Measurements from ENCODE around the gene PRR22.
"Not testable (repeated sequence)": the region's sequence is repeated elsewhere in the genome, so short reads cannot be mapped to it uniquely, and the experiment has no call there.

Gene PRR22

GRCh38 chr19:5762608-5763217 lies 21.8 kb downstream of the PRR22 start:
- Histone ChIP-seq H3K27ac (no peak overlapping the region), H3K9ac (ENCODE audit: insufficient read length) (no peak overlapping the region), H3K9me3 (ENCODE audit: low read depth, low read length) (no peaks in the 10 kb centered on the region), H3K36me3 (ENCODE audit: insufficient read depth, low read length) (no peaks in the 10 kb centered on the region), H3K4me3 (no peak overlapping the region)
- TF ChIP-seq EZH2 (IDR thresholded peaks at IDR 0.05) (no peak), POLR2AphosphoS5 (IDR thresholded peaks at IDR 0.05; ENCODE audit: borderline replicate concordance, low read depth, low read length) (no peak), FOXP2 (optimal IDR thresholded peaks at IDR 0.05; ENCODE audit: control extremely low read depth, extremely low read length, insufficient read depth) (no peak)
- DNase-seq (ENCODE audit: low read depth, low spot score), result no peak

GRCh38 chr19:5753743-5754142 lies 30.8 kb downstream of the PRR22 start:
- H3K9ac ChIP-seq (ENCODE audit: insufficient read length), result no peak overlapping the region
- H3K27ac ChIP-seq, result no peak overlapping the region
- no peaks in the 10 kb centered on the region for H3K36me3 ChIP-seq (ENCODE audit: insufficient read depth, low read length)

GRCh38 chr19:5751709-5752108 lies 32.8 kb downstream of the PRR22 start:
- H3K36me3 ChIP-seq (ENCODE audit: insufficient read depth, low read length), result no peaks in the 10 kb centered on the region
- no peaks in the 10 kb centered on the region for H3K9me3 ChIP-seq (ENCODE audit: low read depth, low read length)
- no peak for DNase-seq (ENCODE audit: low read depth, low spot score)
- no peak overlapping the region for H3K27ac ChIP-seq
- no peak overlapping the region for H3K9ac ChIP-seq (ENCODE audit: insufficient read length)
- TF ChIP-seq FOXP2 (optimal IDR thresholded peaks at IDR 0.05; ENCODE audit: control extremely low read depth, extremely low read length, insufficient read depth), result no peak
- TF ChIP-seq POLR2AphosphoS5 (IDR thresholded peaks at IDR 0.05; ENCODE audit: borderline replicate concordance, low read depth, low read length), result no peak
- H3K4me3 ChIP-seq, result no peak overlapping the region

More at GRCh38 chr19:5753743-5754142, 30.8 kb downstream of the PRR22 start:
- Histone ChIP-seq H3K4me3 (no peak overlapping the region), H3K9me3 (ENCODE audit: low read depth, low read length) (no peaks in the 10 kb centered on the region)
- no peak for DNase-seq (ENCODE audit: low read depth, low spot score)
- no peak for TF ChIP-seq POLR2AphosphoS5 (IDR thresholded peaks at IDR 0.05; ENCODE audit: borderline replicate concordance, low read depth, low read length)
- TF ChIP-seq FOXP2 (optimal IDR thresholded peaks at IDR 0.05; ENCODE audit: control extremely low read depth, extremely low read length, insufficient read depth), result no peak
- no peak for TF ChIP-seq EZH2 (IDR thresholded peaks at IDR 0.05)

GRCh38 chr19:5749505-5749904 lies 35.0 kb downstream of the PRR22 start:
- no peak for DNase-seq (ENCODE audit: low read depth, low spot score)
- H3K36me3 ChIP-seq (ENCODE audit: insufficient read depth, low read length), result no peaks in the 10 kb centered on the region
- TF ChIP-seq POLR2AphosphoS5 (IDR thresholded peaks at IDR 0.05; ENCODE audit: borderline replicate concordance, low read depth, low read length) (no peak), EZH2 (IDR thresholded peaks at IDR 0.05) (no peak), FOXP2 (optimal IDR thresholded peaks at IDR 0.05; ENCODE audit: control extremely low read depth, extremely low read length, insufficient read depth) (no peak)
- no peak overlapping the region for H3K27ac ChIP-seq
- H3K9me3 ChIP-seq (ENCODE audit: low read depth, low read length), result no peaks in the 10 kb centered on the region
- no peak overlapping the region for H3K4me3 ChIP-seq
- H3K9ac ChIP-seq (ENCODE audit: insufficient read length), result no peak overlapping the region

- not testable (repeated sequence) for H3K4me3 ChIP-seq; H3K9me3 ChIP-seq (ENCODE audit: low read depth, low read length); DNase-seq (ENCODE audit: low read depth, low spot score); H3K9ac ChIP-seq (ENCODE audit: insufficient read length); H3K27ac ChIP-seq; H3K36me3 ChIP-seq (ENCODE audit: insufficient read depth, low read length)
Observed at GRCh38 chr19:5748920-5749319, 35.6 kb downstream of the PRR22 start.

GRCh38 chr19:5744999-5745398 lies 39.5 kb downstream of the PRR22 start:
- not testable (repeated sequence) for H3K36me3 ChIP-seq (ENCODE audit: insufficient read depth, low read length); H3K27ac ChIP-seq; DNase-seq (ENCODE audit: low read depth, low spot score); H3K9ac ChIP-seq (ENCODE audit: insufficient read length); H3K9me3 ChIP-seq (ENCODE audit: low read depth, low read length); H3K4me3 ChIP-seq

GRCh38 chr19:5743630-5744029 lies 40.9 kb downstream of the PRR22 start:
- DNase-seq (ENCODE audit: low read depth, low spot score), result no peak
- TF ChIP-seq EZH2 (IDR thresholded peaks at IDR 0.05) (no peak), FOXP2 (optimal IDR thresholded peaks at IDR 0.05; ENCODE audit: control extremely low read depth, extremely low read length, insufficient read depth) (no peak), POLR2AphosphoS5 (IDR thresholded peaks at IDR 0.05; ENCODE audit: borderline replicate concordance, low read depth, low read length) (no peak)
- Histone ChIP-seq H3K36me3 (ENCODE audit: insufficient read depth, low read length) (no peaks in the 10 kb centered on the region), H3K4me3 (no peak overlapping the region), H3K27ac (no peak overlapping the region), H3K9me3 (ENCODE audit: low read depth, low read length) (no peaks in the 10 kb centered on the region), H3K9ac (ENCODE audit: insufficient read length) (no peak overlapping the region)

- no peak overlapping the region for H3K4me3 ChIP-seq
- H3K9ac ChIP-seq (ENCODE audit: insufficient read length), result no peak overlapping the region
- H3K36me3 ChIP-seq (ENCODE audit: insufficient read depth, low read length), result no peaks in the 10 kb centered on the region
- no peak overlapping the region for H3K27ac ChIP-seq
- TF ChIP-seq EZH2 (IDR thresholded peaks at IDR 0.05), result no peak
- TF ChIP-seq POLR2AphosphoS5 (IDR thresholded peaks at IDR 0.05; ENCODE audit: borderline replicate concordance, low read depth, low read length), result no peak
- no peak for TF ChIP-seq FOXP2 (optimal IDR thresholded peaks at IDR 0.05; ENCODE audit: control extremely low read depth, extremely low read length, insufficient read depth)
- no peaks in the 10 kb centered on the region for H3K9me3 ChIP-seq (ENCODE audit: low read depth, low read length)
- no peak for DNase-seq (ENCODE audit: low read depth, low spot score)
Observed at GRCh38 chr19:5742051-5742450, 42.5 kb downstream of the PRR22 start.

- no peak for DNase-seq (ENCODE audit: low read depth, low spot score)
- H3K9me3 ChIP-seq (ENCODE audit: low read depth, low read length), result no peaks in the 10 kb centered on the region
- H3K36me3 ChIP-seq (ENCODE audit: insufficient read depth, low read length), result no peaks in the 10 kb centered on the region
- no peak overlapping the region for H3K9ac ChIP-seq (ENCODE audit: insufficient read length)
- no peak overlapping the region for H3K4me3 ChIP-seq
- H3K27ac ChIP-seq, result no peak overlapping the region
- TF ChIP-seq FOXP2 (optimal IDR thresholded peaks at IDR 0.05; ENCODE audit: control extremely low read depth, extremely low read length, insufficient read depth) (no peak), EZH2 (IDR thresholded peaks at IDR 0.05) (no peak), POLR2AphosphoS5 (IDR thresholded peaks at IDR 0.05; ENCODE audit: borderline replicate concordance, low read depth, low read length) (no peak)
Observed at GRCh38 chr19:5738423-5738822, 46.1 kb downstream of the PRR22 start.

GRCh38 chr19:5733172-5733571 lies 51.4 kb downstream of the PRR22 start:
- not testable (repeated sequence) for H3K4me3 ChIP-seq; H3K9ac ChIP-seq (ENCODE audit: insufficient read length); H3K9me3 ChIP-seq (ENCODE audit: low read depth, low read length); H3K36me3 ChIP-seq (ENCODE audit: insufficient read depth, low read length); DNase-seq (ENCODE audit: low read depth, low spot score); H3K27ac ChIP-seq

All from SK-N-MC (cell line).